Mucosa of gallbladder (tissue), 1 donor: Measurements from ENCODE around the gene MYO3B. TPM values are rescaled to one million over a fixed set of nuclear protein-coding genes. Genes with fewer than 3 reads are reported as not detected.

ENCODE experiments used
- DNase-seq: peaks from one replicate; pipeline ENCODE4 v3.0.0-alpha.2; 2020; ENCODE audit warnings: low spot score
- total RNA-seq: library from RNA; stranded (reverse); gene quantifications from one replicate; pipeline ENCODE4 v1.2.1, GENCODE V29; 2021
- donor health status: DM: no; HTN: no; CAD: no.

Gene MYO3B
- total RNA-seq, 1 donor from 2014 or later: 0.23 TPM

- DNase-seq: no peak
These were observed 58.1 kb downstream of the MYO3B start for GRCh38 chr2:170235860-170236679.

GRCh38 chr2:170236680-170237047 lies 58.7 kb downstream of the MYO3B start:
- no peak for DNase-seq

GRCh38 chr2:170237572-170238120 lies 59.7 kb downstream of the MYO3B start:
- no peak for DNase-seq

- DNase-seq: no peak
These were observed 60.8 kb downstream of the MYO3B start for GRCh38 chr2:170238776-170239175.

- DNase-seq: no peak
These were observed 62.7 kb downstream of the MYO3B start for GRCh38 chr2:170240629-170241028.

GRCh38 chr2:170241756-170242155 lies 63.8 kb downstream of the MYO3B start:
- no peak for DNase-seq

- DNase-seq: no peak
These were observed 65.3 kb downstream of the MYO3B start for GRCh38 chr2:170243118-170243837.

- no peak for DNase-seq
These were observed 66.0 kb downstream of the MYO3B start for GRCh38 chr2:170243898-170244297.

- DNase-seq: no peak
These were observed 66.6 kb downstream of the MYO3B start for GRCh38 chr2:170244555-170244954.

- no peak for DNase-seq
These were observed 67.4 kb downstream of the MYO3B start for GRCh38 chr2:170245312-170245711.

- no peak for DNase-seq
These were observed 69.4 kb downstream of the MYO3B start for GRCh38 chr2:170247333-170247732.

- no peak for DNase-seq
These were observed 70.0 kb downstream of the MYO3B start for GRCh38 chr2:170247882-170248393.

- DNase-seq: no peak
These were observed 70.8 kb downstream of the MYO3B start for GRCh38 chr2:170248574-170249393.

GRCh38 chr2:170249761-170250160 lies 71.8 kb downstream of the MYO3B start:
- no peak for DNase-seq

GRCh38 chr2:170250584-170250983 lies 72.6 kb downstream of the MYO3B start:
- no peak for DNase-seq

- DNase-seq: no peak
These were observed 74.5 kb downstream of the MYO3B start for GRCh38 chr2:170252414-170252813.

- no peak for DNase-seq
These were observed 75.8 kb downstream of the MYO3B start for GRCh38 chr2:170253721-170254230.

GRCh38 chr2:170254293-170254732 lies 76.4 kb downstream of the MYO3B start:
- DNase-seq: no peak

- DNase-seq: no peak
These were observed 77.2 kb downstream of the MYO3B start for GRCh38 chr2:170255137-170255536.

GRCh38 chr2:170255971-170256370 lies 78.0 kb downstream of the MYO3B start:
- DNase-seq: no peak

GRCh38 chr2:170258382-170258781 lies 80.4 kb downstream of the MYO3B start:
- DNase-seq: no peak

GRCh38 chr2:170260188-170260587 lies 82.2 kb downstream of the MYO3B start:
- no peak for DNase-seq
